ENCODE results near the gene IFNLR1. TPM values are rescaled to one million over a fixed set of nuclear protein-coding genes. Genes with fewer than 3 reads are reported as not detected.

The IFNLR1 gene
- polyA plus RNA-seq, 3 donors = 0.10 to 2.3 TPM; not detected in 1

GRCh38 chr1:24117722-24118409 is 69.2 kb downstream of the IFNLR1 start:
- no peak overlapping the region for H3K27ac ChIP-seq (ENCODE audit: low read depth, low read length)
- 52 to 85% (median 84%) methylated on average over 14 of the region's 14 CpGs for WGBS, 3 donors

GRCh38 chr1:24117132-24117531 is 70.0 kb downstream of the IFNLR1 start:
- H3K27ac ChIP-seq (ENCODE audit: low read depth, low read length) = no peak overlapping the region
- 94 to 96% (median 96%) methylated on average over 2 of the region's 2 CpGs for WGBS, 3 donors

DNA sequence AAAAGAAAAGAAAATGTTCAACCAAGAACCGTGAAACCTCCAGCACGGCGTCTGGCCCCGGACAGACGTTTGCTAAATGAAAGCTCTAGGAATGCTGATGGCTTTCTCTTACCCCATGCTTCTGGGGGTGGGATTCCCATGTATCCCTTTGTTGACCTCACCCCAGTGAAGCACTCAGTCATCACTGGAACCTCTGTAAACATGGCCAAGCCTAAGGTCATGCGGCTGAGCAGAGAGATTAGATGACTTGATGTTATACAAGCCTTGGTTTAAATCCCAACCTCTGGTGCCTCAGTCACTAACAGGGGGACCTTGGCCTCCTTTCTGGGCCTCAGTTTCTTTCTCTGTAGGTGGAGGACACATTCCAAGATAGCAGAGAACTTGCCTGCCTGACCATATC is 72.3 kb downstream of the IFNLR1 start:
- WGBS, 3 donors = 87 to 92% (median 91%) methylated on average over 6 of the region's 6 CpGs

GRCh38 chr1:24113641-24114033 is 73.5 kb downstream of the IFNLR1 start:
- no peak overlapping the region for H3K27ac ChIP-seq (ENCODE audit: low read depth, low read length)
- 58 to 68% (median 64%) methylated on average over 6 of the region's 6 CpGs for WGBS, 3 donors

More for the DNA sequence above, 72.3 kb downstream of the IFNLR1 start:
- H3K27ac ChIP-seq (ENCODE audit: low read depth, low read length) = no peak overlapping the region

DNA sequence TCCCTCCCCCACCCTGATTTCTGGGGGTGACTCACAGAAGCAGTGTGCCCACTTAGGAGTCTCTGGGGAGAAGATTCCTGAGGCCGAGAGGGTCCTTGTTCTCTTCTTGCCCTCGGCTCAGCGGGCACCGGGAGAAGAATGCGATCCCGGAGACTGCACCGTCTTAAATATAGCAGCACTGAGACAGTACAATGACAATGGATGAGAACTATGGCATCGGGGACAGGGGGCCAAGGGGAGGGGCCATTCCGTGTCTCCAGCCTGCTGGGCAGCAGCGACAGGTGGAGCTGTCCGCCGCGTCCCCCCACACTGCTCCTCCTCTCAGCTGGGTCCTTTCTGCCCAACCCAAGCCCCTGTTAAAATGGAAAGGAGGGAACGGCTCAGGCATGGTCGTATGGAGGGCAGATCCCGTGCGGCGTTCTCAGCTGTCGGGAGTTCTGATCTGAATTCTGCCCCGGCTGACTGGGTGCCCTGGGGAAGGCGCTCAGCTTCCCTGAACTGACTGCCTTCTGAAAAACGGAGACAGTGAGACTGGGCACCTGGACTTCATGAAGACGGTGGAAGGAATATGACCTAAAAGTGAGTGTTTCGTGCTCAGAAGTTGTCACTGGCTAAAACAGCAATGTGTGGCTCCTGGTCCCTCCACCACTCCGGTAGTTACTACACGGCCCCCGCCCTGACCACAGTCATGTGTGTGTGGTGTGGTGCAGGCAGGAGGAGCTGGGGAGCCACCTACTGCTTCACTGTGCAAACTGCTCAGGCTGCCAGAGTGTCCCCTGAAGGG is 74.9 kb downstream of the IFNLR1 start, which contains the start of gene MYOM3:
MYOM3 (minus strand) TSS at position 140 of the 784 bp plus-strand sequence. CDS start 3,499 bp downstream, outside the sequence.
- no peak within 1 kb of the TSS for H3K27ac ChIP-seq (ENCODE audit: low read depth, low read length)
- WGBS, 3 donors = 25 to 44% (median 35%) methylated on average over 27 of the region's 27 CpGs

- WGBS, 3 donors = 62 to 84% (median 65%) methylated on average over 20 of the region's 20 CpGs
- no peak overlapping the region for H3K27ac ChIP-seq (ENCODE audit: low read depth, low read length)
Observed at GRCh38 chr1:24111262-24111995, 75.7 kb downstream of the IFNLR1 start.

- WGBS, 3 donors = 64 to 79% (median 72%) methylated on average over 14 of the region's 14 CpGs
- no peak overlapping the region for H3K27ac ChIP-seq (ENCODE audit: low read depth, low read length)
Observed at GRCh38 chr1:24110642-24111261, 76.3 kb downstream of the IFNLR1 start.

GRCh38 chr1:24109686-24110475 is 77.2 kb downstream of the IFNLR1 start:
- H3K27ac ChIP-seq (ENCODE audit: low read depth, low read length) = no peak overlapping the region
- 87 to 91% (median 89%) methylated on average over 13 to 15 of the region's 15 CpGs for WGBS, 3 donors

DNA sequence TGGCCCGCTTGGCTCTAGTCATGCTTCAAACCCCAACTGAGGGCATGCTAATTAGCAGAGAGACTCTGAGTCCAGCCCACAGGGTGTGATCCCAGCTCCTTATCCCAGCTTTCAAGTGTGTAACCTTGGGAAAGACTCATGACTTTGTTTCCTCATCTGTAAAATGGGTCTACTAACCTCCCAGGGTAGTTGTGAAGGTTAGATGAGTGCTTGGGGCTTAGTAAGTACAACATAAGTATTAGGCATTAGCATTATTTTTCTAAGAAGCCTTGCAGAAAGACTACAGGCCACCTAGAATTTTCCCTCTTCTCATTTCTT is 78.0 kb downstream of the IFNLR1 start:
- H3K27ac ChIP-seq (ENCODE audit: low read depth, low read length) = no peak overlapping the region
- WGBS, 3 donors = 60 to 100% (median 71%) methylated on average over 1 of the region's 1 CpG

DNA sequence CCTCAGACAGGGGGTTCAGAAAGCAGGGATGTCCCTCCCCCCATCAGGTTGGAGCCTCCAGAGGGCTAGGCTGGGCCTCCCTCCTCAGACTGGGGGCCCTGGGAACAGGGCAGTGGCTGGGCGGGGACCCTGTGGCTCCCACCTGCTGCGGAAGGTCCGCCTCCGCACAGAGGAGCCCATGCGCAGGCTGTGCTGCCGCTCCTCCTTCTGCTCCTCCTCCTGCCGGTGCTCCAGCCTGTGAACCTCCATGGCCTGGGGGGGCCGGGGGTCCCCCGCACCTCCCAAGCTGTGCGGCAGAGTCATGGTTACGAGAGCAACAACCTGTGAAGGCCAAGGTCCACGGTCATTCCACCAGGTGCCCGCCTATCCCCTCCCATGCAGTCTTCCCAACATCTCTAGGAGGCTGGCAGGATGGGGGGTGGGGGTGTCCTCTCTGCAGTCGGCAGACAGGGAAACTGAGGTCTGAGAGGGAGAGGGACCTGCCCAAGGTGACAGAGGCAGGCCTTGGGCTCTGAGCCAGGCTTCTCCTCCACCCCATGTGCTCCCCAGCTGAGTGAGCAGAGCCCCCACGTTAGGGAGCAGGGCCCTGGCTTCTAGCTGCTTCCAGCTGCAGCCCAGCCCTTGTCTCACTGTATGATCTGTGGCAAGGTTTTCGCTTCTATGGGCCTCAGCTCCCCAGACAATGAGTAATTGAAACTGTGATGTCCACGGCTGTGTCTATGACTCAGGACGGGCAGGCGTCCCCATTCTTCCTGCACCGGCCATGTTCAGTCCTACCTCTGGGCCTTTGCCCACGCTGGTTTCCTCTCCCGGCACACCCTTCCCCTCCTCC is 78.5 kb downstream of the IFNLR1 start:
- no peak overlapping the region for H3K27ac ChIP-seq (ENCODE audit: low read depth, low read length)
- WGBS, 3 donors = 71 to 78% (median 77%) methylated on average over 19 to 22 of the region's 22 CpGs

GRCh38 chr1:24107462-24108138 is 79.5 kb downstream of the IFNLR1 start:
- 81 to 89% (median 81%) methylated on average over 18 of the region's 18 CpGs for WGBS, 3 donors
- H3K27ac ChIP-seq (ENCODE audit: low read depth, low read length) = no peak overlapping the region

GRCh38 chr1:24105368-24106160 is 81.5 kb downstream of the IFNLR1 start:
- WGBS, 3 donors = 84 to 91% (median 91%) methylated on average over 16 to 19 of the region's 19 CpGs
- H3K27ac ChIP-seq (ENCODE audit: low read depth, low read length) = no peak overlapping the region

DNA sequence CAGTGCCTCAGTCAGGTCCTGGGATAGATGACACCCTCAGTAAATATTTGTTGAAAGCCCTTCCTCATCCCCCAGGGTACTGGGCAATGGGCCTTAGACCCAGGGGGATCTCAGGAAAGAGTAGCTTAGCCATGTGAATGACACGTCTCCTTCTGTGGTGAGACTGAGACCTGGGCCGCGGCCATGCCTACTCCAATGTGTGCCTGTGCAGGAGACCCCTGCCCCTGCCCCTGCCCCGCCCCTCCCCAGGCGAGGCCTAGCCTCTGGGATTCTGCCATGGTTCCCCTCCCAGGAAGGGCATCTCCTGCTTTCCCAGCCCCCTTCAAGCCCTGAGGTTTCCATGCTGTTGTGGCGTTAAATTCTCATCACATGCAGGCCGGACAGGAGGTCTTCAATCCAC is 82.2 kb downstream of the IFNLR1 start:
- H3K27ac ChIP-seq (ENCODE audit: low read depth, low read length) = no peak overlapping the region
- WGBS, 3 donors = 95 to 99% (median 97%) methylated on average over 7 of the region's 7 CpGs

Data from adipose tissue (tissue), 3 donors.